ENCODE results near the gene RNU5B-1.

Gene RNU5B-1

DNA sequence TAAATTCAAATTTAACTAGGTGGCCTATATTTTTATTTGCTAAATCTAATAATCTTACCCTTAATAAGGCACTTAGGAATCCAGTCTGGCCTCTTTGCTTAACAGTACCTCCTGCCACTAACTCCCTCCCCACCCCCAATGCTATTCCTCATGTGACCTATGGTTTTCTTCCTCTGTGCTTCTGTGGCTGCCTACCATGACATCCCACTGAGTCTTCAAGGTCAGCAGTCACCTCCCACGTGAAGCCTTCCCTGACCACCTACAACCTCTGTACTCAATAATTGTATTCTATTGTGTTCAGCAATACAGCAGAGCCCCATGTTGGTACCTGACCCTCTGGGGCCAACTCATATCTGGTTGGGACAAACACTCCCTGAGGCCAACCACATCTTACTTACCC is 27.5 kb upstream of the RNU5B-1 start:
- DNase-seq = no peak
- no peaks in the 10 kb centered on the region for H3K27me3 Mint-ChIP-seq
- peaks cover 33% of the 10 kb centered on the region for H3K4me1 Mint-ChIP-seq
- H3K4me3 Mint-ChIP-seq = no peak overlapping the region
- peaks cover 4% of the 10 kb centered on the region for H3K36me3 Mint-ChIP-seq (ENCODE audit: low read depth)
- no peak overlapping the region for H3K27ac Mint-ChIP-seq
- ATAC-seq = no peak
- no peaks in the 10 kb centered on the region for H3K9me3 Mint-ChIP-seq

DNA sequence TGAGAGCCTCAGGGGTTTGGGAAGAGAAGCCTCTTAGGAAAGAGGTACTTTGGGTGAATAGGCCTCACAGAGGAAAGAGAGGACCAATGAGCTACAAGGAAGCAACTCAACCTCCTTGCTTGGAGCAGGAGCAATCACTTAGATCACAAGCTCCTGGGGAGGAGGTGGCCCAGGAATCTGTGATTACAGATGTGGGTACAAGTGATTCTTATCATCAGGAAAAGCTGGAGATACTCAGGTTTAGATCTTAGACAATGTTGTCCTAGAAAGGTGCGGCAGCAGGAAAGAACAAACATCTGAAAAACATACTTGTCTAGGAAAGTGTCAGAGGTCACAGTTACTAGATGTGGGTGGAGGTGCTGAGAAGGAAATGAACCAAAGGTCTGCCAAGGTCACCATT is 26.0 kb upstream of the RNU5B-1 start:
- Mint-ChIP-seq H3K27ac (no peak overlapping the region), H3K27me3 (no peaks in the 10 kb centered on the region), H3K4me1 (peaks cover 37% of the 10 kb centered on the region), H3K9me3 (no peaks in the 10 kb centered on the region), H3K36me3 (ENCODE audit: low read depth) (peaks cover 10% of the 10 kb centered on the region), H3K4me3 (no peak overlapping the region)
- DNase-seq = no peak
- ATAC-seq = no peak

DNA sequence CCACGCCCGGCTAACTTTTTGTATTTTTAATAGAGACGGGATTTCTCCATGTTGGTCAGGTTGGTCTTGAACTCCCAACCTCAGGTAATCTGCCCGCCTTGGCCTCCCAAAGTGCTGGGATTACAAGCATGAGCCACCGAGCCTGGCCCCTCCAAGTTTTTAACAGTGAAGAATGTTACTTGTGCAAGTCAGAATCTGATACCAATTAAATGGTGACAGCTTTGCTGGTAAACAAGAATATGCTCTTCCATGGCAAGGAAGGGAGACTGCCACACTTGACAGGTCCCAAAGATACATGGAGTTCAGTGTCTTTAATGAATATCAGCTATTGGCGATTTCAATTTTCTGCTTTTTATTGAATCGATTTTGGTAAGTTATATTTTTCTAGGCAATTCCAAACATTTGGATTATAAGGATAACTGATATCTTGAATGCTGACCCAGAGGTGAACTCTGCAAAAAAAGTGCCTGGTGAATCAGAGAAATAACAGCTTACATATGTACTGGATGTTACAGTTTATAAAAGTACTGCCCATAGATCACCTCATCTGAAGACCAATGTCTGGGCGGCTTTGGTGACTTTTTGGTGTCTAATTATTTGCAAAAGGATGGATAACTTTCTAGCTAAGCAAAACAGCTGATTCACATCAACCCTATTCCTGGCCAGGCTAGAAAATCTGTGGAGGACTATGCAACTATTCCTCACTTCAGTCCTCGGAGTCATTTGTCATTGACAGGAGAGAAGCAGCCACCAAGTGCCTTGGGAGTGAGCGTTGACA is 19.0 kb upstream of the RNU5B-1 start:
- ATAC-seq (no peak), DNase-seq (no peak)
- Mint-ChIP-seq H3K27me3 (no peaks in the 10 kb centered on the region), H3K36me3 (ENCODE audit: low read depth) (peaks cover 7% of the 10 kb centered on the region), H3K4me1 (peaks cover 27% of the 10 kb centered on the region), H3K4me3 (peak overlapping the region; percentile 85), H3K27ac (peak overlapping the region; percentile 73), H3K9me3 (no peaks in the 10 kb centered on the region)

DNA sequence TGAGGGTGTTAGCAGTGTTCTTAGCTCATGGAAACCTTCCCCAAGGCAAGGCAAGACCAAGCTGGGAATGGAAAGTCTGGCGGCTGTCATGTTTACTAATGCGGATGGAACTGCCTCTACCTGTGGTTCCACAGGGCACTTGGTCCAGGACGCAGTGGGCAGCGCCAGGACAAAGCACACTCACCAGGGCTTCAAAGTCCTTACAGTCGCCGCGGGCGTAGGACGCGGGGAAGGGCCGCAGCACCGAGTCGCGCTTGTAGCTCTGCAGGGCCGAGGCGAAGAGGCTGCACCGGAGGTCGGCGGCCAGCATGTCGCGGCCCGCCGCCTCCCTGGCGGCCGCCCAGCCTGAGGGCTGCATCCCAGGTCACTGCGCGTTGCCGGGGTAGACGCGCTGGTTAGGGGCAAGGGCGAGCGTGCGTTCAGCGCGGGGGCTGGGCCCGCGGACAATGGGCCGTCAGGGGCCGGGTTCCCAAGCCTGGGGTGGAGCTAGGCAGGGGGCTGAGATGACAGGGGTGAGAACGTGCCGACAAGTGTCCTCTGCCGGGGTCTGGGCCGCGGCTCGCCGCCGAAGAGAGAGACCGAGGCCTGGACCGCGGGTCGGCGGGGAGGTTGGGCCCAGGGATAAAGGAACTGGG is 18.3 kb upstream of the RNU5B-1 start:
- H3K9me3 Mint-ChIP-seq = no peaks in the 10 kb centered on the region
- no peak for ATAC-seq

DNA sequence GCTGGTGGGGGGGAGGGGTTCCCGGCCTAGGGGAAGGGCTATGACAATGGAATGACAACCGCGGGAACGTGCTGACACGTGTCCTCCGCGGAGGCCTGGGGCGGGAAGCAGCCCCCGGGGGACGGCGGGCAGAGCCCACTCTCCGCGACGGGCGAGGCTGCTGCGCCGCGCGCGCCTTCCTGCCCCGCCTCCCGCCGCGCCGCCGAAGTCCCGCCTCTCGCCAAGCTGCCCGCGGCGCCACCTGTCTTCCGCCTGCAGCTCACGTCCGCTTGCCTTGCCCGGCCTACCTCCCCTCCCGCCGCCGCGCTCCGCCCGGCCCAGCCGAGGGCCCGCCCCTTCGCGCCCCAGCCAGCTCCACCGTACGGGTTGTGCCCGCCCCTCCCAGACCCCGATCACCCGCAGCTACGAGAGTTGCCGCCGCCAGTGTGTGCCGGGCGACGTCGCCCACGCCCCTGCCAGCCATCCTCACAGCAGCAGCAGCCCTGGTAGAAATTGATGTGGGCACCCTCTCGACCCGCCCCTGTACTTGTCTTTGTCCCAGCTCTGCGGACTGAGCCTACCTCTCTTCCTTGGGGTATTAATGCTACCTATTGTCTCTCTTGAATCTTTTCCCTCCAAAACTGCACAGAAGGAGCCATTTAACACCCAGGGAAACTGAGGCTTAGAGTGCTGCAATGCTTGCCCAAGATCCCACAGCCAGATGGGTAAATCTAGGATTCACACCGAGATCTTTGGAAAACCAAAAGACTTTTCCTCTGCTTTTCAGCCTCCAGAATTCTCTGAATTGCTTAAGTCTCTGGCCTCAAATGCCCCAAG is 17.6 kb upstream of the RNU5B-1 start, which contains the start of gene PARP16:
Gene PARP16 (minus strand): TSS at position 180 of the 816 bp plus-strand sequence. CDS start 457 bp downstream, outside the sequence.
- Mint-ChIP-seq H3K27me3 (no peaks in the 10 kb centered on the region), H3K4me3 (peak within 1 kb of the TSS; percentile 85), H3K36me3 (ENCODE audit: low read depth) (peaks cover 7% of the 10 kb centered on the region), H3K4me1 (peaks cover 27% of the 10 kb centered on the region), H3K27ac (peak within 1 kb of the TSS; percentile 82), H3K9me3 (no peaks in the 10 kb centered on the region)
- DNase-seq = peak; percentile 95
- peak; percentile 97 for ATAC-seq

More for the DNA sequence above, 18.3 kb upstream of the RNU5B-1 start:
- H3K27ac Mint-ChIP-seq = peak overlapping the region; percentile 73
- peaks cover 27% of the 10 kb centered on the region for H3K4me1 Mint-ChIP-seq
- no peaks in the 10 kb centered on the region for H3K27me3 Mint-ChIP-seq
- H3K36me3 Mint-ChIP-seq (ENCODE audit: low read depth) = peaks cover 7% of the 10 kb centered on the region
- H3K4me3 Mint-ChIP-seq = peak overlapping the region; percentile 85
- DNase-seq = peak; percentile 28

DNA sequence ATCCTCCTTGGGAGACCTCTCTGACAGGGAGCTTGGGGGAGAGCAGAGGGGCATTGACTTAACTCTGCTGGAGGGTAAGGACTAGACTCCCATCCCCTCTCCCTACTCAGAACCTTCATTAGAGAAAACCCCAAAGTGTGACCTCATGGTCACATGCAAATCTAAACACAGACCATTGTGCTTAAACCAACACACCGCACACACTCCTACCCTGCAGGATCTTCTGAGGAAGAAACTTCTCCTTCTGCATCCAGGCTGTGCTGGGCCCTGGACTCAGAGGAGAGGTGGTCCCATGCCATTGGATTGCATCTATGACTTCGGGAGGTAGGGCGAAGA is 17.0 kb upstream of the RNU5B-1 start:
- ATAC-seq = no peak

DNA sequence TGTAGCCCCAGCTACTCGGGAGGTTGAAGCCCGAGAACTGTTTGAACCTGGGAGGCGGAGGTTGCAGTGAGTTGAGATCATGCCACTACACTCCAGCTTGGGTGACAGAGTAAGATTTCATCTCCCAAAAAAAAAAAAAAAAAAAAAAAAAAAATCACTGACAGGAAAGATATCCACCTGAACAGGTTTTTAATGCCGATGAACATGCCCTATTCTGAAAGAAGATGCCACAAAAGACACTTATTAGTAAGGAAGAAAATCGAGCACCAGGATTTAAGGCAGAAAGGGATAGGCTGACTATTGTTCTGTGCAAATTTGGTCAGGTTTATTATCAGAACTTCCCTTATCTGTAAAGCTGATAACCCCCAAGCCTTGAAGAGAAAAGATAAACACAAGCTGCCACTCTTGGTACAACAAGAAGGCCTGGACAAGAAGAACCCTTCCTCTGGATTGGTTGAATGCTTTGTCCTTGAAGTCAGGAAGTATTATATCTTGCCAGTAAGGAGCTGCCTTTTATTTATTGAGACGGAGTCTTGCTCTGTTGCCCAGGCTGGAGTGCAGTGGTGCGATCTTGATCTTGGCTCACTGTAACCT is 15.1 kb upstream of the RNU5B-1 start:
- Mint-ChIP-seq H3K27ac (no peak overlapping the region), H3K4me3 (no peak overlapping the region), H3K9me3 (no peaks in the 10 kb centered on the region), H3K4me1 (peaks cover 28% of the 10 kb centered on the region), H3K27me3 (no peaks in the 10 kb centered on the region), H3K36me3 (ENCODE audit: low read depth) (no peaks in the 10 kb centered on the region)
- ATAC-seq (no peak), DNase-seq (no peak)

More for the DNA sequence above, 17.0 kb upstream of the RNU5B-1 start:
- DNase-seq = no peak
- Mint-ChIP-seq H3K4me3 (peak overlapping the region; percentile 85), H3K27me3 (no peaks in the 10 kb centered on the region), H3K27ac (peak overlapping the region; percentile 82), H3K36me3 (ENCODE audit: low read depth) (peaks cover 3% of the 10 kb centered on the region), H3K4me1 (peaks cover 28% of the 10 kb centered on the region), H3K9me3 (no peaks in the 10 kb centered on the region)

DNA sequence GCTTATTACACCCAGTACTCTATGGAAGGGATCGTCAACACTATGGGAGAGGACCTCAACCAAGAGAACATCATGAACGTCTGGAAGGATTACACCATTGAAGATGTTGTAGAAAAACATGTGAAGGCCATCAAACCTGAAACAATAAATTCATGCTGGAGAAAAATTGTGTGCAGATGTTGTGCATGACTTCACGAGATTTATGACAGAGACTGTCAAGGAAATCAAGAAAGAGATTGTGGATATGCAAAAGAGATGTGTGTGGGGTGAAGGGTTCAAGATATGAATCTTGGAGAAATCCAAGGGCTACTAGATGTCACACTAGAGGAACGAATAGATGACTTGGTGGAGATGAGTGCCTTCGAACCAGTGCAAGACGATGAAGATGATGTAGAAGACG is 14.2 kb upstream of the RNU5B-1 start:
- Mint-ChIP-seq H3K4me1 (peaks cover 27% of the 10 kb centered on the region), H3K27ac (no peak overlapping the region), H3K4me3 (no peak overlapping the region), H3K9me3 (no peaks in the 10 kb centered on the region), H3K36me3 (ENCODE audit: low read depth) (no peaks in the 10 kb centered on the region), H3K27me3 (no peaks in the 10 kb centered on the region)
- ATAC-seq (no peak), DNase-seq (no peak)

DNA sequence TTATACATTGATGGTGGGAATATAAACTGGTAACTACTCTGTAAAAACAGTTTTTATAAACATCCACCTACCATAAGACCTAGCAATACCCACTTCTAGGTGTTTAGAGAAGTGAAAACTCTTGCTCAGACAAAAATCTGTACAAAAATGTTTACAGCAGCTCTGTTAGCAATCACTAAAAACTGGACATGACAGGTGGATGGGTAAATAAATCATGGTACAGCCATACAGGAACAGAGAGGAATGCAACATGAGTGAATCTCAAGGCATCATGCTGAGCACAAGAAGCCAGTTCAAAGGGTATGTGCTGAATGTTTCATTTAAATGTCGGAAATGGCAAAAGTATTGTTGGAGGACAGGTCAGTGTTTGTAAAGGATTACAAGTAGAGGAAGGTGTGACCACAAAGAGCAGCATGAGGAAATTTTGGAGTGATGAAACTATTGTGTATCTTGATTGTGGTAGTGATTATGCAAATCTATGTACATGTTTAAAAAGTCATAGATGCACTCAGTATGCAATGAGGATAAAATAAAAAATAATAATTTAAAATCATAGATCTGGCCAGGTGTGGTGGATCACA is 11.4 kb upstream of the RNU5B-1 start:
- Mint-ChIP-seq H3K4me1 (peaks cover 31% of the 10 kb centered on the region), H3K27me3 (no peaks in the 10 kb centered on the region), H3K36me3 (ENCODE audit: low read depth) (no peaks in the 10 kb centered on the region), H3K9me3 (no peaks in the 10 kb centered on the region), H3K27ac (no peak overlapping the region), H3K4me3 (no peak overlapping the region)
- ATAC-seq = no peak
- DNase-seq = no peak

DNA sequence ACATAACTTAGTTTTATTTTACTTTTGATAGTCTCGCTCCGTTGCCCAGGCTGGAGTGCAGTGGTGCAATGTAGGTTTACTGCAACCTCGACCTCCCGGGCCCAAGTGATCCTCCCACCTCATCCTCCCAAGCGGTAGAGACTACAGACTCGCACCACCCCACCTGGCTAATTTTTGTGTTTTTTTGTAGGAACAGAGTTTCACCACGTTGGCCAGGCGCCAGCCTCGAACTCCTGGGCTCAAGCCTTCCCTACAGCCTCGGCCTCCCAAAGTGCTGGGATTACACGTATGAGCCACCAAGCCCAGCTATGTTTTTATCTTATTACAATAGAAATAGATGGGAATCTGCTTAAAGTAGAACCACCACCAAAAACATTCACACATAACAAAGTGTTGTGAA is 5.7 kb upstream of the RNU5B-1 start:
- Mint-ChIP-seq H3K36me3 (ENCODE audit: low read depth) (no peaks in the 10 kb centered on the region), H3K9me3 (no peaks in the 10 kb centered on the region), H3K4me3 (peak overlapping the region; percentile 77), H3K27ac (peak overlapping the region; percentile 57), H3K4me1 (peaks cover 49% of the 10 kb centered on the region), H3K27me3 (no peaks in the 10 kb centered on the region)
- DNase-seq (no peak), ATAC-seq (no peak)

DNA sequence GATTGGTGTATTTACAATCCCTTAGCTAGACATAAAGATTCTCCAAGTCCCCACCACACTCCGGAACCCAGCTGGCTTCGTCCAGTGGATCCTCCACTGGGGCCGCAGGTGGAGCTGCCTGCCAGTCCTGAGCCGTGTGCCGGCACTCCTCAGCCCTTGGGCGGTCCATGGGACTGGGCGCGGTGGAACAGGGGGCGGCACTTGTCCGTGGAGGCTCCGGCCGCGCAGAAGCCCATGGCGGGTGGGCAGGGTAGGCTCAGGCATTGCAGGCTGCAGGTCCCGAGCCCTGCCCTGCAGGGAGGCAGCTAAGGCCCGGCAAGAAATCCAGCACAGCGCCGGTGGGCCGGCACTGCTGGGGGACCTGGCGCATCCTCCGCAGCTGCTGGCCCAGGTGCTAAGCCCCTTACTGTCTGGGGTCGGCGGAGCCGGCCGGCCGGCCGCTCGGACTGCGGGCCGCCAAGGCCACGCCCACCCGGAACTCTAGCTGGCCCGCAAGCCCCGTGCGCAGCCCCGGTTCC is 3.5 kb upstream of the RNU5B-1 start:
- Mint-ChIP-seq H3K36me3 (ENCODE audit: low read depth) (no peaks in the 10 kb centered on the region), H3K4me1 (peaks cover 61% of the 10 kb centered on the region), H3K27ac (no peak overlapping the region), H3K9me3 (no peaks in the 10 kb centered on the region), H3K27me3 (peaks cover 4% of the 10 kb centered on the region), H3K4me3 (no peak overlapping the region)
- ATAC-seq (no peak), DNase-seq (no peak)

DNA sequence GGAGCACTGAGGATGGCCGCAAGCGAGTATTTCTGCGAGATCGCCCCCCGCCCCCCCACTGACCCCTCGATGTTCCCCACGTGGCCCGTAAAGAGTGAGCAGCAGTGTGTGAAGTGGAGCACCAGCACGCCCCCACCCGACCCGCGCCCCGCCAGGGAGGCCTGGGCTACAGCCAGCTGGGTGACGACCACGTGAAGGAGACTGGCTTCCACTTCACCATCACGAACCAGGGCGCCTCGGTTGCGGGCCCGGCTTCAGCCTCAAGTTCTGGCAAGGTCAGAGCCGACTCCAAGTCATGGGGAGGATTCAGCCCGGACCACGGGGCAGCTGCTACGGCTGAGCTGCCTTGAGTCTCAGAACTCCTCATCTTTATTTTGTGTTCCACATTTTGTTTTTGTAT is 2.4 kb upstream of the RNU5B-1 start:
- Mint-ChIP-seq H3K36me3 (ENCODE audit: low read depth) (no peaks in the 10 kb centered on the region), H3K4me1 (peaks cover 59% of the 10 kb centered on the region), H3K9me3 (no peaks in the 10 kb centered on the region), H3K27me3 (peaks cover 4% of the 10 kb centered on the region), H3K27ac (no peak overlapping the region), H3K4me3 (no peak overlapping the region)
- DNase-seq = no peak
- ATAC-seq = no peak

DNA sequence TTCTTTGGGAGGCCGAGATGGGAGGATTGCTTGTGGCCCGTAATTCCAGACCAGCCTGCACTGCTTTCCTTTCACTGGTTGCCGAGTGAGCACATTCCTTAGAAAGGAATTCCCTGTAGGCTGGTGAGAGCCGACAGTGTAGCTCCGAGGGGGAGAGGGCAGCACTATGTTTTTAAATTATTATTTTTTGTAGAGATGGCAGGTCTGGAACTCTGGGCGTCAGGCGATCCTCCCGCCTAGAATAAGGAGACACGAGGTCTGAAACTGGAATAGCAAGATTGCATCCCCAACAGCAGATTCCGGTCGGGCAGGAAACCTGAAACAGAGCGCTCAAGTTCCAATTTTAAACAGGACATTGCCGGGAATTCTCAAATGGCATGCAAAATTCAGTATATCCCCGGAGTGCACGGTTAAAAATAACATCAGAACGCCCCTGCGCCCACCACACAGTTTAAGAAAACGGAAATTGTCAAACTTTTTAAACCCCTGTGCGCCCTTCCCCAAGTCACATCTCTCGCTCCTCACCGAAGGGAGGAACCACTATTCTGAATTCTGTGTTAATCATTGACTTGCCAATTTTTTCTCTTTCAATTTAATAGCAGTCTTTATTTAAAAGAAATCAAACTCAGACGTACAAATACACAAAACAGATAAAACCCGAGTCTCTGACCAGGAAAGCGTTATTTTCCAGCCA is 643 bp upstream of the RNU5B-1 start:
- no peaks in the 10 kb centered on the region for H3K36me3 Mint-ChIP-seq (ENCODE audit: low read depth)
- H3K4me1 Mint-ChIP-seq = peaks cover 41% of the 10 kb centered on the region
- ATAC-seq (no peak), DNase-seq (peak; percentile 29)
- H3K27me3 Mint-ChIP-seq = peaks cover 4% of the 10 kb centered on the region
- peak overlapping the region; percentile 90 for H3K4me3 Mint-ChIP-seq
- peak overlapping the region; percentile 99 for H3K27ac Mint-ChIP-seq
- H3K9me3 Mint-ChIP-seq = no peaks in the 10 kb centered on the region

Data from activated naive CD8-positive, alpha-beta T cell treated with anti-CD3 and anti-CD28 coated beads, Interleukin-2, amount 50 U/mL, for 24 hours (primary cell).